ENCODE data around the gene RAPGEF2. TPM values are rescaled to one million over a fixed set of nuclear protein-coding genes. Genes with fewer than 3 reads are reported as not detected.
"Not testable (repeated sequence)": the region's sequence is repeated elsewhere in the genome, so short reads cannot be mapped to it uniquely, and the experiment has no call there.

RAPGEF2 gene
- polyA plus RNA-seq, 1 donor (not counting 4 experiments of a cell fraction or from before 2014, with no cell fraction given) = 23.8 TPM

DNA sequence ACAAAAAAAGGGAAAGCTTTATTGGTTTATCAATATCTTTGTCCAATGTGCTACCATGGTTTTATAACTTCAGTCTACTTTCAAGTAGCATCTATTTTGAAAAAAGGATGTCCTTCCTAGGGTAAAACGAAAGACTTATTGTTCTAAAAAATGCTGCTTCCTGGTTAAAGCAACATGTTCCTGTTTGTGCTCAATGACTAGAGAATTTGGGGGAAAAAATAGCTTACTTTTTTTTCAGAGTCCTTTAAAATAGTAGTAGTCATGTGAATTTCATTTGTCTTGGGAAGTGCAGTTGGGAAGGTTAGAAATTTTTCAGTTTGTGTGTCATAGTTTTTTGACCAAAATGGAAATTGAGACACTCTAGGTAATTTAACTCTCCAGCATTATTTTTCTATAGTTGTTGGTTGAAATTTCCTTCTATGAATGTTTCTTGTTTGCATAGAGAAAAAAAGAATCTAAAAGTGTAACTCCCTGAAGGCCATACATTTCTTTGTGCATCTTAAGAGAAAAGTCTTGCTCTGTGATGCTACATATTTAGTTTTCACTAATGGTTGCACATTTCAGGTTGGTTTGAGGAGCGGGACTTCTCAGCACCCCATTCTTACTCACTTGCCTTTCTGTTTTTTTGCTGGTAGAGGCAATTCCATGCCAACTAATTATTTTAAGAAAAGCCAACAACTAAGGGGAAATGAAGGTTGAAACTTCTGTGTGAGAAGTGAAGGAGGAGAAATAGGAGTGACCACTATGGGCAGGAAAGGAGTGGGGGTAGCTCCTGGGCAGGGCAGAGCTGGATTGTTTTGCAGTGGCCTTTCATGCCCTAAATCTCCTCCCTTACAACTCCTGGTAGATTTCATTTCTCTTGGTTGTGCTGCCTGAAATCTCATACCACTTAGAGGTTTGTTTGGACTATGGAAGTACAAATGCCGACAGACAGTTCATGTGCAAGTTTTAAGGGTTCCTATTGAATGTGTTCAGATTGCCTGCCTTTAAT, 76.4 kb downstream of the RAPGEF2 start:
- DNase-seq (ENCODE audit: low read depth, low spot score) = no peak
- peaks cover 12% of the 10 kb centered on the region for H3K4me1 ChIP-seq (ENCODE audit: control insufficient read depth, extremely low read depth, insufficient read depth, low read length)
- H3K27me3 ChIP-seq (ENCODE audit: control insufficient read depth, extremely low read depth, insufficient read depth, low read length) = no peaks in the 10 kb centered on the region
- H3K9me1 ChIP-seq (ENCODE audit: control insufficient read depth, extremely low read depth, insufficient read depth, low read length) = no peaks in the 10 kb centered on the region
- dilution Hi-C loops (cut with MboI; ENCODE audit: extremely low pct_ligation_motif_present, low sequenced_read_pairs) = no loop called here
- no peaks in the 10 kb centered on the region for H4K20me1 ChIP-seq (ENCODE audit: control insufficient read depth, extremely low read depth, insufficient read depth, low read length)
- no peaks in the 10 kb centered on the region for H3K9me3 ChIP-seq (ENCODE audit: control insufficient read depth, low read depth, low read length)
- H2AFZ ChIP-seq (ENCODE audit: control insufficient read depth, low read length) = no peak overlapping the region
- H3K27ac ChIP-seq (ENCODE audit: control insufficient read depth, insufficient read depth, low read length) = no peak overlapping the region
- H3K4me2 ChIP-seq (ENCODE audit: control insufficient read depth, extremely low read depth, insufficient read depth, low read depth, low read length) = no peak overlapping the region
- peaks cover 36% of the 10 kb centered on the region for H3K79me2 ChIP-seq (ENCODE audit: control insufficient read depth, insufficient read depth, low read length)
- TF ChIP-seq EZH2 (IDR thresholded peaks at IDR 0.05; ENCODE audit: low read length) (no peak), CTCF (optimal IDR thresholded peaks at IDR 0.05 in 1 of 3, IDR thresholded peaks at IDR 0.05 in 1 of 3, conservative IDR thresholded peaks at IDR 0.05 in 1 of 3; ENCODE audit: extremely low read depth in 1 of 3, insufficient read depth in 2 of 3, low read length in 3 of 3) (no peak)
- H3K4me3 ChIP-seq (ENCODE audit: control insufficient read depth in 2 of 3, extremely low read depth in 1 of 3, insufficient read depth in 2 of 3, low read depth in 1 of 3, low read length in 3 of 3) = no peak overlapping the region
- no peak for FAIRE-seq
- no peaks in the 10 kb centered on the region for H3K36me3 ChIP-seq (ENCODE audit: control insufficient read depth in 2 of 2, extremely low read depth in 1 of 2, insufficient read depth in 2 of 2, low read length in 2 of 2)
- H3K9ac ChIP-seq (ENCODE audit: control insufficient read depth, extremely low read depth, insufficient read depth, low read length) = no peak overlapping the region

- dilution Hi-C loops (cut with MboI; ENCODE audit: extremely low pct_ligation_motif_present, low sequenced_read_pairs); H2AFZ ChIP-seq (ENCODE audit: control insufficient read depth, low read length); H3K9me3 ChIP-seq (ENCODE audit: control insufficient read depth, low read depth, low read length); H3K9me1 ChIP-seq (ENCODE audit: control insufficient read depth, extremely low read depth, insufficient read depth, low read length); H3K27me3 ChIP-seq (ENCODE audit: control insufficient read depth, extremely low read depth, insufficient read depth, low read length); DNase-seq (ENCODE audit: low read depth, low spot score); H4K20me1 ChIP-seq (ENCODE audit: control insufficient read depth, extremely low read depth, insufficient read depth, low read length); H3K4me3 ChIP-seq (ENCODE audit: control insufficient read depth in 2 of 3, extremely low read depth in 1 of 3, insufficient read depth in 2 of 3, low read depth in 1 of 3, low read length in 3 of 3); H3K4me1 ChIP-seq (ENCODE audit: control insufficient read depth, extremely low read depth, insufficient read depth, low read length); FAIRE-seq; H3K27ac ChIP-seq (ENCODE audit: control insufficient read depth, insufficient read depth, low read length); H3K36me3 ChIP-seq (ENCODE audit: control insufficient read depth in 2 of 2, extremely low read depth in 1 of 2, insufficient read depth in 2 of 2, low read length in 2 of 2); H3K4me2 ChIP-seq (ENCODE audit: control insufficient read depth, extremely low read depth, insufficient read depth, low read depth, low read length); H3K9ac ChIP-seq (ENCODE audit: control insufficient read depth, extremely low read depth, insufficient read depth, low read length): not testable (repeated sequence)
- H3K79me2 ChIP-seq (ENCODE audit: control insufficient read depth, insufficient read depth, low read length) = peaks cover 25% of the 10 kb centered on the region
Observed at GRCh38 chr4:159183885-159184605, 81.2 kb downstream of the RAPGEF2 start.

All from keratinocyte (primary cell).